GM23248 (cell line): ENCODE data around the gene EVI2A. TPM values are rescaled to one million over a fixed set of nuclear protein-coding genes. Genes with fewer than 3 reads are reported as not detected.
A peak's percentile ranks its signal among the peaks of the same experiment; 100 is the strongest.

Experiments
- DNase-seq: peaks from one replicate; pipeline ENCODE4 v3.0.0-alpha.2; 2015
- H2AFZ ChIP-seq: fragments of 200-600 bp; sonication (generic); 2 replicates; pipeline ENCODE4 v1.6.1; 2016; ENCODE audit warnings: antibody characterized with exemption
- H3F3A ChIP-seq: fragments of 200-600 bp; sonication (generic); 2 replicates; pipeline ENCODE4 v1.6.1; 2016; ENCODE audit warnings: mild to moderate bottlenecking, antibody characterized with exemption, mixed run types; ENCODE audit not compliant: insufficient read depth
- H3K27ac ChIP-seq: fragments of 200-600 bp; sonication (generic); 2 replicates; pipeline ENCODE4 v1.5.1; 2016; ENCODE audit warnings: mild to moderate bottlenecking
- H3K27me3 ChIP-seq: fragments of 200-600 bp; sonication (generic); replicated peaks from 2 replicates; pipeline ENCODE4 v1.6.1; 2016; ENCODE audit warnings: mild to moderate bottlenecking; ENCODE audit not compliant: insufficient read depth
- H3K36me3 ChIP-seq: fragments of 200-600 bp; sonication (generic); 2 replicates; pipeline ENCODE4 v1.6.1; 2016; ENCODE audit warnings: low read depth, mild to moderate bottlenecking
- H3K4me1 ChIP-seq: fragments of 200-600 bp; sonication (generic); 2 replicates; pipeline ENCODE4 v1.6.1; 2016; ENCODE audit warnings: mild to moderate bottlenecking; ENCODE audit not compliant: insufficient read depth
- H3K4me2 ChIP-seq: fragments of 200-600 bp; sonication (generic); one replicate; pipeline ENCODE4 v1.6.1; 2016; ENCODE audit warnings: mild to moderate bottlenecking; ENCODE audit not compliant: unreplicated experiment
- H3K4me3 ChIP-seq: fragments of 200-600 bp; sonication (generic); 2 replicates; pipeline ENCODE4 v1.5.1; 2016; ENCODE audit warnings: mild to moderate bottlenecking
- H3K79me2 ChIP-seq: fragments of 200-600 bp; sonication (generic); 2 replicates; pipeline ENCODE4 v1.6.1; 2016; ENCODE audit warnings: mild to moderate bottlenecking; ENCODE audit not compliant: insufficient read depth
- H3K9ac ChIP-seq: fragments of 200-600 bp; sonication (generic); 2 replicates; pipeline ENCODE4 v1.6.1; 2016; ENCODE audit warnings: mild to moderate bottlenecking
- H3K9me2 ChIP-seq: fragments of 200-600 bp; sonication (generic); 2 replicates; pipeline ENCODE4 v1.6.1; 2016; ENCODE audit warnings: mixed run types, mild to moderate bottlenecking, moderate library complexity; ENCODE audit not compliant: insufficient read depth
- H3K9me3 ChIP-seq: fragments of 200-600 bp; sonication (generic); one replicate; pipeline ENCODE4 v1.6.1; 2017; ENCODE audit warnings: low read depth
- H4K20me1 ChIP-seq: fragments of 200-600 bp; sonication (generic); 2 replicates; pipeline ENCODE4 v1.6.0; 2016; ENCODE audit not compliant: insufficient read depth
- EZH2 ChIP-seq: fragments of 200-600 bp; sonication (generic); IDR thresholded peaks from 2 replicates; pipeline ENCODE4 v1.6.1; 2018; ENCODE audit warnings: antibody characterized with exemption, mild to moderate bottlenecking; ENCODE audit not compliant: insufficient read depth, poor library complexity, severe bottlenecking
- EZH2phosphoT487 ChIP-seq: fragments of 200-600 bp; sonication (generic); IDR thresholded peaks from 2 replicates; pipeline ENCODE4 v1.6.1; 2018; ENCODE audit warnings: antibody characterized with exemption, moderate library complexity, mild to moderate bottlenecking, low read depth; ENCODE audit not compliant: insufficient read depth
- WGBS, 2 experiments: methylation state at CpG; one replicate each; pipeline ENCODE4 v1.1.6; 2015 to 2017; ENCODE audit warnings: low lambda C conversion rate in 2 of 2, low coverage in 1 of 2; ENCODE audit errors: missing lambda C conversion rate in 2 of 2; 5-methylcytosine and 5-hydroxymethylcytosine counted together
- in situ Hi-C: fragments of 300-500 bp; cut with MboI; formaldehyde crosslinking; loops from 2 replicates; pipeline ENCODE4 v1.15.0; 2020
- polyA plus RNA-seq: library from polyadenylated mRNA; unstranded; fragments of >200 nt; fragmentation: Nextera tagmentation; extraction: Ambion mirVana; gene quantifications from 2 replicates; pipeline ENCODE4 v1.2.1, GENCODE V29; 2016
- total RNA-seq: library from RNA; depleted of rRNA; stranded (reverse); fragments of >200 nt; shearing (Covaris generic); gene quantifications from 2 replicates; pipeline ENCODE4 v1.2.3, GENCODE V29; 2014; rRNA removed

Gene EVI2A
- total and polyA plus RNA-seq, 2 experiments from 2014 or later: 0.40 to 0.86 TPM

DNA sequence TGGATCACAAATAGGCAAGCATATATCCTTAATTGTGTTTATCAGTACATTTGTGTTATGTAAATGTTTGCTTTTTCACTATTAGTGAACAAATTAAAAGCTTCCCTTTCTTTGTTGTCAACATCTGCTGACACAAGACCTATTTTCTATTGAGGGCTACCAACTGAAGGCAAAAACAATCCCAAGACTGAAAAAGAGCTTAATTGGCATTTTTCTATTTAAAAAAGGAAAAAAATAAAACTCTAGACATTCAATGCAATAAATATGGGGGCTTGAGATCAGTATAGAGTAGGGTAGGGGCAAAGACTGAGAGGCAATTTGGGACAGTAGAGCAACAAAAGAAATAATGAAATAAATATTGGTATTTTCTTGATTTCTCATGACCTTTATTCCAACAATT is 48.6 kb downstream of the EVI2A start:
- Histone ChIP-seq H3K36me3 (peaks cover 3% of the 10 kb centered on the region), H3K4me1 (peaks cover 52% of the 10 kb centered on the region), H3K9me3 (no peaks in the 10 kb centered on the region), H3K4me2 (no peak overlapping the region), H2AFZ (no peak overlapping the region), H3K9ac (no peak overlapping the region), H3K4me3 (no peak overlapping the region), H3K9me2 (peaks cover 4% of the 10 kb centered on the region; the same call in 1 of the 2 replicates), H3K27ac (no peak overlapping the region), H3F3A (peaks cover 51% of the 10 kb centered on the region), H3K27me3 (no peaks in the 10 kb centered on the region), H3K79me2 (no peaks in the 10 kb centered on the region), H4K20me1 (no peaks in the 10 kb centered on the region)
- in situ Hi-C loops: no loop called here
- DNase-seq: no peak
- no peak for TF ChIP-seq EZH2

DNA sequence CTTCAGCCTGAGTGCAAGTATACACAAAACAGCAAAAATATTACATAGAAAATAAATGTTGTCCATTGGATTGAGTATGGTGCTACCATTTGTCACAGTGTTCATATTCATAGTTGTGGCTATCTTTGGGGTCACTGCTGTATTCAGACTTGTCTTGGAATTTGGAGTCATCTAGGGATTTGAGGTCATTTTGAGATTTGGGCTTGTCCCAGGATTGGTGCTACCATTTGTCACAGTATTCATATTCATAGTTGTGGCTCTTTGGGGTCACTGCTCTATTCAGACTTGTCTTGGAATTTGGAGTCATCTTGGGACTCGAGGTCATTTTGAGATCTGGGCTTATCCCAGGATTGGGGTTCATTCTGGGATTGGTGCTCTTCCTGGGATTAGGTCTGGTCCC is 49.2 kb downstream of the EVI2A start:
- no peak for TF ChIP-seq EZH2
- no peak for TF ChIP-seq EZH2phosphoT487
- Histone ChIP-seq H3K4me1 (peaks cover 55% of the 10 kb centered on the region), H3K9me3 (no peaks in the 10 kb centered on the region), H4K20me1 (no peaks in the 10 kb centered on the region), H3K9ac (no peak overlapping the region), H3K36me3 (no peaks in the 10 kb centered on the region; the same call in 1 of the 2 replicates), H3K27ac (no peak overlapping the region), H2AFZ (no peak overlapping the region), H3K4me2 (no peak overlapping the region), H3K79me2 (no peaks in the 10 kb centered on the region), H3F3A (peaks cover 57% of the 10 kb centered on the region), H3K27me3 (no peaks in the 10 kb centered on the region), H3K9me2 (peaks cover 4% of the 10 kb centered on the region; the same call in 1 of the 2 replicates), H3K4me3 (no peak overlapping the region)
- in situ Hi-C loops: no loop called here
- 81 to 100% methylated on average over 1 of the region's 1 CpG for WGBS, 2 experiments
- no peak for DNase-seq

DNA sequence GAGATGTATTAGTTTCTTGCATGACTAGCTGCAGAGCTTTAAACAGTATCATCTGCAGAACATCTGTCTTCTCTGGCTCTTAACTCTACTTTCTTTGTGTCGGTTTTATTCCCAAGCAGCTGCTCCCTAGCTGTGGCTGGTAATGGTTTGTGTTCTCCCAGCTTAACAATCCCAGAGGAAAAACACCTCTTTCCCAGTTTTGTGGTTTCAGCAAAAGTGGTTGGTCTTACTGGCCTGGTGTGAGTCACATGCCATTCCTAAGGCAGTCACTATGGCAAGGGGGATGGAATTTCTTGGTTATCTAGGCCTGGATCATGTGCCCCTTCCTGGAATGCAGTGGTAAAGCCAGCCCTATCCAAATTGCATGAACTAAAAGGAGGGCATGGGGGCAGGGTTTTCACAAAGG is 51.8 kb downstream of the EVI2A start:
- Histone ChIP-seq H3F3A (peaks cover 46% of the 10 kb centered on the region), H3K4me1 (peaks cover 47% of the 10 kb centered on the region), H3K79me2 (no peaks in the 10 kb centered on the region), H3K27ac (peak overlapping the region; percentile 61), H4K20me1 (no peaks in the 10 kb centered on the region), H3K36me3 (peaks cover 3% of the 10 kb centered on the region; the same call in 1 of the 2 replicates), H3K4me2 (peak overlapping the region; percentile 62), H3K9ac (no peak overlapping the region), H3K9me2 (peaks cover 4% of the 10 kb centered on the region; the same call in 1 of the 2 replicates), H3K27me3 (no peaks in the 10 kb centered on the region), H3K9me3 (no peaks in the 10 kb centered on the region), H2AFZ (no peak overlapping the region), H3K4me3 (peak overlapping the region; percentile 34; the same call in 1 of the 2 replicates)
- peak; percentile 93 for DNase-seq
- 0 to 2% methylated on average over 1 of the region's 1 CpG for WGBS, 2 experiments
- in situ Hi-C loops: no loop called here
- TF ChIP-seq EZH2phosphoT487: no peak
- no peak for TF ChIP-seq EZH2

DNA sequence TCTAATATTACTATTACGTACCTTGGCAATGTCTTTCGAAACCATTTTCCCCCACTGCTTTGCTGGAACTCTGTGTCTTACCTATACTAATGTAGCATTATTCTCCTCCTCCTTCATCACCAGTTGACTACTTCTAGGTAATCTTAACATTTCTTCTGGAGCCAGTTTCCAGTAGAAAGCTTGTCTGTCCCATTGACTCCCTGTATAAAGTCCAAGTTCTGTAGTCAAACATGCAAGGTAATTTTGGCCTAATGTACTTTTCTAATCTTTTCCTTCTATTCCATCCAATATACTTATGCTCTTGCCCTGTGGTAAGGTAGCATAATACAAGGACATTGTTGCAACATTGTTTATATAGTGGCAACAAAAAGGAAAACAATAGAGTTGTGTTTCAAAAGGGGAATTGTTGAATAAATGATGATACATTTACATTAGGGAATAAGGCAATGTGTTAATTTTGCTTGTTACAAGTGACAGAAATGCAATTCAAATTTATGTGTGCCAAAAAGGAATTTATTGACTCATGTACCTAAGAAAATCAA is 52.3 kb downstream of the EVI2A start:
- Histone ChIP-seq H3K27me3 (no peaks in the 10 kb centered on the region), H3F3A (peaks cover 42% of the 10 kb centered on the region), H3K4me2 (peak overlapping the region; percentile 62), H3K36me3 (peaks cover 3% of the 10 kb centered on the region; the same call in 1 of the 2 replicates), H3K9me2 (peaks cover 4% of the 10 kb centered on the region; the same call in 1 of the 2 replicates), H3K27ac (peak overlapping the region; percentile 61), H3K4me1 (peaks cover 42% of the 10 kb centered on the region), H4K20me1 (no peaks in the 10 kb centered on the region), H3K9me3 (no peaks in the 10 kb centered on the region), H3K9ac (no peak overlapping the region), H3K79me2 (no peaks in the 10 kb centered on the region), H2AFZ (no peak overlapping the region), H3K4me3 (peak overlapping the region; percentile 34; the same call in 1 of the 2 replicates)
- 98 to 100% methylated on average over 2 of the region's 2 CpGs for WGBS, 2 experiments
- in situ Hi-C loops: no loop called here
- TF ChIP-seq EZH2 (no peak), EZH2phosphoT487 (no peak)
- peak; percentile 46 for DNase-seq

Other genes with a start within 250 kb of the EVI2A start
- 24.4 and 46.0 TPM in 2 replicates for gene NF1, start 226.6 kb downstream of the EVI2A start, total RNA-seq
- gene NF1, start 226.6 kb downstream of the EVI2A start, polyA plus RNA-seq: 4.1 and 6.1 TPM in 2 replicates
- not detected in 2 replicates for gene OMG, start 24.4 kb downstream of the EVI2A start, total RNA-seq
- 0.25 TPM in 1 of 2 replicates, not detected in the other for gene OMG, start 24.4 kb downstream of the EVI2A start, polyA plus RNA-seq
- 0.22 TPM in 1 of 2 replicates, not detected in the other for gene EVI2B, start 7.6 kb downstream of the EVI2A start, total RNA-seq
- gene EVI2B, start 7.6 kb downstream of the EVI2A start, polyA plus RNA-seq: 0.49 and 0.51 TPM in 2 replicates
- 0.22 TPM in 1 of 2 replicates, not detected in the other for gene RAB11FIP4, start 70.1 kb upstream of the EVI2A start, total RNA-seq
- gene RAB11FIP4, start 70.1 kb upstream of the EVI2A start, polyA plus RNA-seq: 0.38 and 0.40 TPM in 2 replicates